Endometrial microvascular endothelial cells (primary cell): ENCODE measurements around the gene ABO. TPM values are rescaled to one million over a fixed set of nuclear protein-coding genes. Genes with fewer than 3 reads are reported as not detected.
"Not testable (repeated sequence)": the region's sequence is repeated elsewhere in the genome, so short reads cannot be mapped to it uniquely, and the experiment has no call there.

Experiments used
- in situ Hi-C: cut with HindIII; loops from 2 replicates; pipeline ENCODE4 v1.10.0; 2017; ENCODE audit warnings: low sequenced_read_pairs, low pct_unique_long_range_greater_than_20kb; ENCODE audit errors: inconsistent ontology term
- total RNA-seq: library from RNA; depleted of rRNA; stranded (reverse); fragments of >200 nt; gene quantifications from one replicate; pipeline ENCODE4 v1.2.3, GENCODE V29; 2015; ENCODE audit errors: inconsistent ontology term

The ABO gene
- total RNA-seq, 1 donor from 2014 or later: not detected

GRCh38 chr9:133233681-133234432 lies 41.1 kb downstream of the ABO start:
- in situ Hi-C loops: no loop called here

GRCh38 chr9:133231934-133232568 lies 43.0 kb downstream of the ABO start:
- in situ Hi-C loops: not testable (repeated sequence)

- in situ Hi-C loops: not testable (repeated sequence)
Measured at GRCh38 chr9:133230514-133230913, 44.5 kb downstream of the ABO start.

GRCh38 chr9:133230093-133230492 lies 44.9 kb downstream of the ABO start:
- in situ Hi-C loops: no loop called here

GRCh38 chr9:133228474-133229193 lies 46.4 kb downstream of the ABO start:
- in situ Hi-C loops: not testable (repeated sequence)

- in situ Hi-C loops: not testable (repeated sequence)
Measured at GRCh38 chr9:133227996-133228395, 47.0 kb downstream of the ABO start.

GRCh38 chr9:133227242-133227860 lies 47.6 kb downstream of the ABO start:
- in situ Hi-C loops: no loop called here

GRCh38 chr9:133226219-133227171 lies 48.5 kb downstream of the ABO start:
- in situ Hi-C loops: no loop called here

GRCh38 chr9:133225171-133226011 lies 49.6 kb downstream of the ABO start:
- in situ Hi-C loops: no loop called here

- in situ Hi-C loops: no loop called here
Measured at GRCh38 chr9:133224762-133225161, 50.2 kb downstream of the ABO start.

- in situ Hi-C loops: not testable (repeated sequence)
Measured at GRCh38 chr9:133223159-133223756, 51.7 kb downstream of the ABO start.

- in situ Hi-C loops: not testable (repeated sequence)
Measured at GRCh38 chr9:133221994-133222393, 53.0 kb downstream of the ABO start.

- in situ Hi-C loops: no loop called here
Measured at GRCh38 chr9:133221177-133221809, 53.7 kb downstream of the ABO start.

GRCh38 chr9:133218049-133218975 lies 56.7 kb downstream of the ABO start:
- in situ Hi-C loops: not testable (repeated sequence)

GRCh38 chr9:133217333-133217988 lies 57.5 kb downstream of the ABO start:
- in situ Hi-C loops: not testable (repeated sequence)
